ENCODE results near the gene MAP4K5.

The MAP4K5 gene

DNA sequence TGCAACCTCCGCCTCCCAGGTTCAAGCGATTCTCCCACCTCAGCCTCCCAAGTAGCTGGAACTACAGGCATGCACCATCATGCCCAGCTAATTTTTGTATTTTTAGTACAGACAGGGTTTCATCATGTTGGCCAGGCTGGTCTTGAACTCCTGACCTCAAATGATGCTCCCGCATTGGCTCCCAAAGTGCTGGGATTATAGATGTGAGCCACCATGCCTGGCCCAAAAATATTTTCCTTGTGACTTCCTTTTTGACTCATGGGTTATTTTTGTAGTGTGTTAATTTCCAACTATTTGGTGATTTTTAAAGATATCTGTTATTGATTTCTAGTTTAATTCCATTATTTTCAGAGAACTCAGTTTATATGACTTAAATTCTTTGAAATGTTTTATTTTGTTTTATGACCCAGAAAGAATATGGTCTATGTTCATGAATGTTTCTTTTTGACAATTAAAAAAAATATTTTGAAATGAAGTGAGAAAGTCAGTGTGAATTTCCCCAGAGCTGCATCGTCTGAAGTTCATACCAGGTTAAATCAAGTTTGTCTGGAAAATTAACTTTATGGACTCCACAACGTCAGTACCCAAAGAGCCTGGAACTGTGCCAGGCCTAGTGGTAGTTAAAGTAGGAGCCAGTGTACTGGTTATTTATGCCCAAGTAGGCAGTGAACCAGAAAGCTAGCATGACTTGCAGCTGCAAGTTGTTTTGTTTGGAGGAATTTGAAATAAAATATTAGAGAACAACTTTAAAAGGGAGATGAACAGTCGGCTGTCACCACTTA, 132.9 kb downstream of the MAP4K5 start:
- DNase-seq (ENCODE audit: low read depth in 2 of 2) = no peak

- DNase-seq (ENCODE audit: low read depth in 2 of 2) = no peak
These were observed 134.2 kb downstream of the MAP4K5 start for GRCh38 chr14:50398189-50398580.

DNA sequence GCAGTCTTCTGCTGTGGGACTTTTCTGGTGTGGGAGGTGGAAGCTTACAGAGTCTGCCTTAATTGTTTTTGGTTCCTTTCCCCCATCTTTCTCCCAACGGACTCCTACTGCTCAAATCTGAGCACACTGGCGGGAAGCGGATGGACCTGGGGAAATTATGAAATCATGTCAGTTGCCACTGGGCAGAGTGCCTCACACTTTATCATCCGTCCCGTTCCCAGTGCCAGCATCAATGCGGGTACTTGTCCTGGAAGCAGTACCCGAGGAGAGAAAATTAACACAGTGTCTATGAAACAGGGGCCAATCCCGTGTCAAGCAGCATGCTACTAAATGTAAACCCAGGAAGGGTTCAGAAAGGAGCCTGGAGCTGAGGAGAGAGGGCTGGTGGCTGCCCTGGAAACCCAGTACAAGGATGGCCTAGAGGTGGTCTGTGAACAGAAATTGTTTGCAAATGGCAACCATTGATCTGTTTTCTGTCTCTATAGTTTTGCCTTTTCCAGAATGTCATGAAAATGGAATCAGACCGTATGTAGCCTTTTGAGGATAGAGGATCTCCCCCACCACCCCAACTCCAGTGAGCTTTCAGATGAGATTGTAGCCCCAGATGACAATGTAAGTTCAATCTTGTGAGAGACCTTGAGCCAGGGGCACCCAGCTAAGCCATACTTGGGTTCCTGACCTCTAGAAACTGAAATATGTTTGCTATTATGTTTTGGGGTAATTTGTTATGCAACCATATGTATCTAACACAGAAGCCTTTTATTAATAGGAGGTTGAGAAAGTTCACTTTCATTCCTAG, 134.8 kb downstream of the MAP4K5 start:
- DNase-seq (ENCODE audit: low read depth in 2 of 2) = no peak

DNA sequence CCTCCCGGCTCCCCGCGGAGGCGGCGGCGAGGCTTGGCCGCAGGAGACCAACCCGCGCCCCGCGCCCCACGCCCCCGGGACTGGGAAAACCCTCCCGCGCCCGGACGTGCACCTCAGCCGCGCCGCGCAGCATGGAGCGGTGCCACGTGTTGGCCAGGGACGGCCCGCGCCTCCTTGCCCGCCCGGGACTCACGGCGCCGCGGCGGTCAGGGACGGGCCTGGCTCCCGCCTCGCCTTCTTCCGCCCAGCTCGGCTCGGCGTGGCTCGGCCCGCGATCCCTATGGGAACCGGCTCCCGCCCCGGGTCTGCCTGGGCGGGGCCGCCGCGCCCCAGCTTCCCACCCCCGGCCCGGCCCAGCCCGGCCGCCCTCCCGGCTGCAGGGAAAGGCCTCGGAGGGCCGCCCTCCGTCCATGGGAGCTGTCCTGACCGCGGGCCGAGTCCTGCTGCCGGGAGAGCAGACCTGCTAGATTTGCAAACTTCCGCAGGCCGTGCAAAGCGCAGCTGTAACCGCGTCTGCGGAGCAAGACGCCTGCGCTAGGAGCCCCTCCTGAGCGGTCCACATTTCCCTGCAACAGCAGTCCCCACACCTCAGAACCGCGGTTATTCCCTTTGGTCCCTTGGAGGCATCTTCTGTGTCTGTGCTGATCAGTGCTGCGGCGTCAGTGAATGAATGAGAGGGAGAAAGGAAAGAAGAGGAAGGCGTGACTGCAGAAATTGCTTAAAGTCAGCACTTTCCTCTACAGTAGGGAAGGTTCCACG, 135.6 kb downstream of the MAP4K5 start, which contains the start of gene CDKL1:
Gene CDKL1, minus strand, starts transcription at position 251 of the 759 bp plus-strand sequence. CDS start 1,013 bp downstream, outside the sequence.
- DNase-seq (ENCODE audit: low read depth in 2 of 2) = peak in 1 of 2 donors; percentile 1

- no peak for DNase-seq (ENCODE audit: low read depth in 2 of 2)
These were observed 136.9 kb downstream of the MAP4K5 start for GRCh38 chr14:50395448-50395847.

GRCh38 chr14:50394713-50395112, 137.7 kb downstream of the MAP4K5 start:
- no peak for DNase-seq (ENCODE audit: low read depth in 2 of 2)

GRCh38 chr14:50389668-50390441, 142.5 kb downstream of the MAP4K5 start:
- no peak for DNase-seq (ENCODE audit: low read depth in 2 of 2)

GRCh38 chr14:50388256-50388931, 144.0 kb downstream of the MAP4K5 start:
- DNase-seq (ENCODE audit: low read depth in 2 of 2) = no peak

DNA sequence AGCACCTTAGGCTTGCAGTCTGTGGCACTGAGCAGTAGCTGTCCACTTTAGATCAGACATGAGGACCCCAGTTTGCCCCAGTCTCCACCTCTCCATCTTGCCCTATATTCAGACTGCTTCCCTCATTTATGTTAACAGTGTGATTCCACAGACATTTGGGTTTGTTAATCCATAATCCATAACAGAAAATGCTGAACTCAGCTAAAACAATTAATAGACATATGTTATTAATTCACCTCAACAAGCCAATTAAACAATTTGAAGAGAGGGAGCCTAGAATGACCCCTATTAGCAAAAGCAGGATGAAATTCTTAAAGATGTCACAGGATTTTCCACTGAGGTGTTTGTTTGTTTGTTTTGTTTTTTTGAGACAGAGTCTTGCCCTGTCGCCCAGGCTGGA, 144.8 kb downstream of the MAP4K5 start:
- DNase-seq (ENCODE audit: low read depth in 2 of 2) = no peak

DNA sequence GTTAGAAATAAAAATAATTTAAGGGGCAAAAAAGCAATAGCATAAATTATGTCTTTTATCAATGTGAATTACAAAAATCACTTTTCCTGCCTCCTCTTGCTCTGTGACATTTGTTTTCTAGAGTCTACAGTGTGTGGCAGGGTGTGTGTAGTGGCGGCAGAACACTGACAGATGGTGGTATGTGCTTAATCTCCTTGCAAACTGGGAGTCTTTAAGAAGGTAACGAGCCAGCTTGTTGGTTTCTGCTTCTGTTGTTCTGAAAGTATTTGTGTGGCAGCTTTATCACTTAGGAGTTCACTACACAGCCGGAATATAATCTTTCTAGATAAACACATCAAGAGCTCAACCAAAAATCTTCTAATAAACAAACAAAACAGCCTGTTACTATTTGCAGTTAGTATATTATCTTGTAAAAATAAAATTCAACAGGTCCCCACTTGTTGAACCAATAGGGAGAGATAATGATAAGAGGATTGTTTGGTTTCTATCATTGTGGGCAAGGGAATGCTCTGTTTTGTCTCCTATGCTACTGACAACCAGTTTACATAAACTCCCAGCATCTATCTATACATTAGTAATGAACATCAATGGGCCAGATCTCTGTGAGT, 148.6 kb downstream of the MAP4K5 start:
- no peak for DNase-seq (ENCODE audit: low read depth in 2 of 2)

- no peak for DNase-seq (ENCODE audit: low read depth in 2 of 2)
These were observed 150.5 kb downstream of the MAP4K5 start for GRCh38 chr14:50381823-50382287.

- DNase-seq (ENCODE audit: low read depth in 2 of 2) = no peak
These were observed 151.4 kb downstream of the MAP4K5 start for GRCh38 chr14:50381008-50381407.

- DNase-seq (ENCODE audit: low read depth in 2 of 2) = no peak
These were observed 151.9 kb downstream of the MAP4K5 start for GRCh38 chr14:50380455-50380854.

GRCh38 chr14:50379563-50379962, 152.8 kb downstream of the MAP4K5 start:
- no peak for DNase-seq (ENCODE audit: low read depth in 2 of 2)

GRCh38 chr14:50377550-50378085, 154.8 kb downstream of the MAP4K5 start:
- DNase-seq (ENCODE audit: low read depth in 2 of 2) = no peak

GRCh38 chr14:50375760-50376159, 156.6 kb downstream of the MAP4K5 start:
- no peak for DNase-seq (ENCODE audit: low read depth in 2 of 2)

GRCh38 chr14:50373959-50374358, 158.4 kb downstream of the MAP4K5 start:
- DNase-seq (ENCODE audit: low read depth in 2 of 2) = no peak

DNA sequence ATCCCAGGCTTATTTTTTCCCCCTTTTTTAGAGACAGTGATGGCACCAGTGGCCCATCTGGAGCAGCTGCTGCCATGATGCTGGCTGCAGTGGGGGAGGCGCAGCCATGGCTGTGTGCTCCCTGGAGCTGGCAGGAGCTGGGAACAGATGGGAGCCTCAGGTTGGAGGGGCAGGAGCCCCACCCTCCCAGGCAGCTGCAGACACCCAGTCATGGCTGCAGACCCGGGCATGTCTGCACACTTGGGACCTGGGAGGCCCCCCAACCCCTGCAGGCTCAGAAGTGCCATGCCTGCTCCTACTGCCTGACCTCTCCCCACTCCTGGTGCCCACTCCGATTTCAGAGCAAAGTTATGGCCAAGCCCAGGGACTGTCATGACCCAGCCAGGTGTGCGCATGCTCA, 160.8 kb downstream of the MAP4K5 start:
- no peak for DNase-seq (ENCODE audit: low read depth in 2 of 2)

Data from stimulated activated CD8-positive, alpha-beta memory T cell treated with anti-CD3 and anti-CD28 coated beads, Interleukin-7, amount 100 ng/mL, for 1 hour (primary cell).